Amygdala (tissue), 56 donors: ENCODE measurements around the gene RFX6.
"Not testable (repeated sequence)": the region's sequence is repeated elsewhere in the genome, so short reads cannot be mapped to it uniquely, and the experiment has no call there.

Source experiments
- DNase-seq, 56 donors: peaks; one replicate each; lab custom pipeline; 2025; lab: John Stamatoyannopoulos, UW

The RFX6 gene, protein sequence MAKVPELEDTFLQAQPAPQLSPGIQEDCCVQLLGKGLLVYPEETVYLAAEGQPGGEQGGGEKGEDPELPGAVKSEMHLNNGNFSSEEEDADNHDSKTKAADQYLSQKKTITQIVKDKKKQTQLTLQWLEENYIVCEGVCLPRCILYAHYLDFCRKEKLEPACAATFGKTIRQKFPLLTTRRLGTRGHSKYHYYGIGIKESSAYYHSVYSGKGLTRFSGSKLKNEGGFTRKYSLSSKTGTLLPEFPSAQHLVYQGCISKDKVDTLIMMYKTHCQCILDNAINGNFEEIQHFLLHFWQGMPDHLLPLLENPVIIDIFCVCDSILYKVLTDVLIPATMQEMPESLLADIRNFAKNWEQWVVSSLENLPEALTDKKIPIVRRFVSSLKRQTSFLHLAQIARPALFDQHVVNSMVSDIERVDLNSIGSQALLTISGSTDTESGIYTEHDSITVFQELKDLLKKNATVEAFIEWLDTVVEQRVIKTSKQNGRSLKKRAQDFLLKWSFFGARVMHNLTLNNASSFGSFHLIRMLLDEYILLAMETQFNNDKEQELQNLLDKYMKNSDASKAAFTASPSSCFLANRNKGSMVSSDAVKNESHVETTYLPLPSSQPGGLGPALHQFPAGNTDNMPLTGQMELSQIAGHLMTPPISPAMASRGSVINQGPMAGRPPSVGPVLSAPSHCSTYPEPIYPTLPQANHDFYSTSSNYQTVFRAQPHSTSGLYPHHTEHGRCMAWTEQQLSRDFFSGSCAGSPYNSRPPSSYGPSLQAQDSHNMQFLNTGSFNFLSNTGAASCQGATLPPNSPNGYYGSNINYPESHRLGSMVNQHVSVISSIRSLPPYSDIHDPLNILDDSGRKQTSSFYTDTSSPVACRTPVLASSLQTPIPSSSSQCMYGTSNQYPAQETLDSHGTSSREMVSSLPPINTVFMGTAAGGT

DNA sequence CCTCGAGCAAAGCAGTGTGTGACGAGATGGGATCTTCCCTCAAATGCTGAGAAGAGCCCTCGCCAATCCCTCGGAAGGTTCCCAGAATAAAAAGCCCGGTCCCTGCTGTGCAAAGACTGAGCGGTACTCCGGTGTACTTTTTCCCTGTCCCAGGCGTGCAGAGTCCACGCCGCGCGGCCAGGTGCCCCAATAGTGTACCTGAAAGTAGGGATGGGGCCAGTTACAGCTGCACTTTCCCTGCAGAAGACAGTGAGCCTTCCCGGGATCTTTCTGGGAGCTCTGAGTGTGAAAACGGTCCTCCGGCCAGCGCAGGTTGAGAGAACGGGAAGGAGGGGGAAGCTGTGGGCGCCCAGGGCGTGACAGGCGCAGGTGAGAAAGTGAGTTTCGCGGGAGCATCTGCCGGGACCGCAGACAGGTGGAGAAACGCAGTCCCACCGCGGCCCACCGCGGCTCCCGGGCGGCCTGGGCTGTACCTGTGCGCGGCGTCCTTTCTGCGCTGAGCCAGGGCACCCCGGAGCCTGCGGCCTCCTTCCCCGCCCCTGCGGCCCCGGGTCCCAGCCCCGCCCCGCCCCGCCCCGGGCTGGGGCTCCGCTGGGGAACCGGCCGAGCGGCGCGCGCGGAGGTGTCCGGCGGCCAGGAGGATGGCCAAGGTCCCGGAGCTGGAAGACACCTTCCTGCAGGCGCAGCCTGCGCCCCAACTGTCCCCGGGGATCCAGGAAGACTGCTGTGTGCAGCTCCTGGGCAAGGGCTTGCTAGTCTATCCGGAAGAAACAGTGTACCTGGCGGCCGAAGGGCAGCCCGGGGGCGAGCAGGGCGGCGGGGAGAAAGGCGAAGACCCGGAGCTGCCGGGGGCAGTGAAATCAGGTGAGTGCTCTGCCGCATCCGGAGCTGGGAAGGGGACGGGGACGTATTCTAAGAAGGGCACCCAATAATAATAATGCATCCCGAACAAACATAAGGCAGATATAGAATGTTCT lies at the start of gene RFX6:
TSS of gene RFX6 (plus strand) at position 608 of the 977 bp plus-strand sequence. CDS start at position 642, 34 bp downstream.
- DNase-seq: no peak

- no peak for DNase-seq
Observed at GRCh38 chr6:116827561-116828240, 49.3 kb upstream of the RFX6 start.

- no peak for DNase-seq
Observed at GRCh38 chr6:116828983-116829382, 48.1 kb upstream of the RFX6 start, which contains the start of gene GPRC6A. Gene GPRC6A, minus strand, starts transcription at chr6:116829083. Its CDS starts 70 bp downstream, at chr6:116829013.

- not testable (repeated sequence) for DNase-seq
Observed at GRCh38 chr6:116834526-116834925, 42.5 kb upstream of the RFX6 start.

DNA sequence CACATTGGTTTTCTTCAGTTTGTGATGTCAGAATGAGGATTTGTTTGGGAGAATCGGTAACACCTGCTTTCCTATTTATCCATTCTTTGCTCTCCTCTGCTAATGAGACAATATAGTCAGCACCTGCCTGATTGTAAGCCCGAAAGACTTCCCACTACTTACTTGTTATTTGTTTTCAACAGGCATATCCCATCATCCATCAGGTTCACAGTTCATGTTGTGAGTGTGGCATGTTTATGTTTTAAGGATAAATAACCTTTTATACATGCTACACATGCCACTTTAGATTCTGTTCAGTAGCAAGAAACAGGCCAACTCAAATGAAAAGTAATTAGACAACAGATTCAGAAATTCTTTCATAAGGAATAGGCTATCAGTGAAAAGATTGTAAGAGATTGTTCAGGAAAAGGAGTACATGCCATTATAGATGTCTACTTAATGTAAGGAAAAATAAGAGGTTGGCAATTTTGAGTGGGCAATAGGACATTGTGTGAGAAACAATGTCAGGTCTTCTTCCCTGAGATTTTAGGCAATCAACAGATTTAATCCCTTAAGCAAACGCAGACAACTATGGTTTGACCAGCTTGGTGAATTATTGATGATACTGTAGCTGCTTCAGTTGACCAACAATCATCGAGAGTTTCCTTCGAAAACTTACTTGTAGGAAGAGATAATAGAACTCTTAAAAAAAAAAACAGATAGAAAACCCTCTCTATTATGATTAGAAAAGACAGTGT lies 40.3 kb upstream of the RFX6 start:
- no peak for DNase-seq

GRCh38 chr6:116840091-116840490 lies 37.0 kb upstream of the RFX6 start:
- DNase-seq: no peak

- DNase-seq: no peak
Observed at GRCh38 chr6:116842459-116842858, 34.6 kb upstream of the RFX6 start.

DNA sequence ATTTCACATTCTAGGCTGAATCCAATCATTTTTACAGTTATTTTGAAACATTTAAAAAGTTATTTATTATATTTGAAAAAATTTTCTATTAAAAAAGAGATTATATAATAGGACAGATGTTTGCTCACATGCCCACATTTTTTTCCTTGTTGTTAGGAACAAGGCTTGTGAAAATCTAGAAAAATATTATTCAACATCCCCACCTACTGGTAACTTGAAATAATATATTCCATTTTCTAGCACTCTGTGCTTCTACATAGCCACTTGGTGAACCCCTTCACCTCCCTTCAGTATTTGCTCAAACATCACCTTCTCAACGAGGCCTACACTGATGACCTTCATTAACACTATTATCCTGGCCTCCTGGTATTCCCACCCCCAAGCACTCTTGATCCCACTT lies 29.8 kb upstream of the RFX6 start:
- no peak for DNase-seq

DNA sequence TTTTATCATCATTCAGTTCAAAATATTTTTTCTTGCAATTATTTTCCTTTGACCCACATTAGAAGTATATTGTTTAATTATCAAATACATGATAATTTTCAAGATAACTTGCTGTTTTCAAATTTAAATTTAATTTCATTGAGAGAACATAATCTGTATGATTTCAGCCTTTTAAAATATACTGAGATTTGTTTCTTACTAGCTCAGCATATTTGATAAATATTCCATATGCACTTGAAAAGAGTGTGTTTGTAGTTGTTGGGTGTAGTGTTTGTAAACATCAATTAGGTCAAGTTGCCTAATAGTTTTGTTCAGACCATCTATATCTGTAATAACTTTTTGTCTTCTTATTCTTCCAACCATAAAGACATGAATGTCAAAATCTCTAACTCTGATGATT lies 19.0 kb upstream of the RFX6 start:
- no peak for DNase-seq

- no peak for DNase-seq
Observed at GRCh38 chr6:116859264-116859663, 17.8 kb upstream of the RFX6 start.

DNA sequence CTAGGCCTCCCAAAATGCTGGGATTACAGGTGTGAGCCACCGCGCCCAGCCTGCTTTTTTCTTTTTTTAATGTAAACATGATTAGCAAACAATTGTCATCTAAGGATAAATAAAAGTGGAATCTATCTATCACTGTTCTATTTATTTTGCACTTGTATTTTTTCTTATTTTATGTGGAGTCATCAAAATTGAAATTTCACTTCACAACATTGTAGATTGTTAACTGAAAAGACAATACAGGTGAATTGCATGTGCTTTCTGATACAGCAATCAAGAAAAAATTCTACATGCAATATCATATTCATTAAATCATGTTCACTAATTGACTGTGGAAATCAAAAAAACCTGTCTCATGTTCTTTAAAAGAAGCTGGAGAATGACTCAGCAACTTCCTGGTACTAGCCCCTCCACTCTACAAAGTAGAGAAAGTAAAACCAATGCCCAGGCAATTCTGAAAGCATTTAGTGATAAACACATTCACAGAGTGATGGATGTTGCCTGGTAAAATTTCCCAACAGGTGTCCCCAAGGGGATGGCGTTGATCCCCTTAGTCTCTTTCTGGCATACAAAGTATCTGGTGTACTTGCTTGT lies 10.7 kb upstream of the RFX6 start:
- no peak for DNase-seq

- no peak for DNase-seq
Observed at GRCh38 chr6:116872771-116873170, 4.3 kb upstream of the RFX6 start.

DNA sequence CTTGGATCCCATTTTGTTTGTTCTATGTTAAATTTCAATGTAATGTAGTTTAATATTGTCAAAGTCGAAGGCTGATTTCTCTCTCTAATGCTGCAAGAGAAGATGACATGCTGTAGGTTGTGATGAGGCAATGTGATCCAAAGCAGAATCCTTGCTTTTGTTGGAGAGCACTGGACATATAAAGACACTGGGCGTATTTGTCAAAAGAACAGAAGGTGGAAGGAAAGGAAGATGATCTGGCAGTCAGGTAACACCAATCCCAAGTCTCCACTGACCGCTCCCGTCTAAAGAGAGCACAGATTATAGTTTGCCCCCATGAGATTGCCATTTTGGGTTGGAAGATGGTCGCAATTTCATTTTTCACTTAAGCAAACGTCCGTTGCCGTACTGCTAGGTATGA lies 935 bp upstream of the RFX6 start:
- no peak for DNase-seq

DNA sequence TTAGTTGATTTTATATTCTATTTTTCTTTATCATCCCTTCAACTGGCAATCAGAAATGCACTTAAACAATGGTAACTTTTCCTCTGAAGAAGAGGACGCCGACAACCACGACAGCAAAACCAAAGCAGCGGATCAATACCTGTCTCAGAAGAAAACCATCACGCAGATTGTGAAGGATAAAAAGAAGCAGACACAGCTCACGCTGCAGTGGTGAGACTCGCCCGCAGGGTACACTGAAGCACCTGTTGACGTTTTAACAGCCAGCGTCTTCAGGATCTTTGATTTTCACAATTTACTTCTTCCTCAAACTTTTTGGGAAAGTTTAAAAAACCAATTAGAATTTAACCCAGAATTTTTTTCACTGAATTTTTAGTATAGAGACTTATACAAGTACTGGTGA lies 701 bp downstream of the RFX6 start:
- DNase-seq: no peak

DNA sequence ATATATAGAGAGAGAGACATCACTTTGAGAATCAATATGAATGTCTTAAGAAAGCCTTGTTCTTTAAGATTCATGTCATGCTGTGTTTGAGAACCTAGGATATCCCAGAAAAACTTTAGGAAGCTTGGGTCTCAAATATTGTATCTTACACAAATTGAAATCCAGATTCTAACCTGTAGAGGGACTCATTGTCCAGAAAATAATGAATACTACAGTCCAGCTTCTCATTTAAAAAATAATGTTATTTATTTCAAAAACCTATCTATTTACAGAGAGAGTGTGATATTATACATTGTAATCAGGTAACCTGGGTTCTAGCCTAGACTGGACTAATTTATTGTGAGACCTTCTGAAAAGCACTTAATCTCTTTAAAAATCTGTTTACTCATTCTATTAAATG lies 4.2 kb downstream of the RFX6 start:
- DNase-seq: no peak

DNA sequence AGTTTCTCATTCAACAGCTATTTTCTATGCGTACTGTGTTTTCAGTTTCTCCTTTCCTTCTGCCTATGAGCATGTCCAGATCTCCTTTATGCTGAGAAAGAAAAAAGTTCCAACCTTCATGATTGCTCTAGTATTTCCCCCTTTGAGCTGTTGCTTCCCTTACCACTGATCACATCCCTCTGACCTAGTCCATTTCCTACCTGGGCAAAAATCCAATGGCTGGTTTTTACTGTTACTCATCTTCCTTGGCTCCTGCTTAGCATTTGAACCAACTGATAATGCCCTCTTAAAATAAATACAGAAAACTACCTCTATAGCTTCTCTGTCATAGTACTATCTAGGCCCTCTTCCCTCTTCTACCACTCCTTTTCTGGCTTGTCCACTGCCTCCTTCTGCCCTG lies 6.0 kb downstream of the RFX6 start:
- DNase-seq: no peak

DNA sequence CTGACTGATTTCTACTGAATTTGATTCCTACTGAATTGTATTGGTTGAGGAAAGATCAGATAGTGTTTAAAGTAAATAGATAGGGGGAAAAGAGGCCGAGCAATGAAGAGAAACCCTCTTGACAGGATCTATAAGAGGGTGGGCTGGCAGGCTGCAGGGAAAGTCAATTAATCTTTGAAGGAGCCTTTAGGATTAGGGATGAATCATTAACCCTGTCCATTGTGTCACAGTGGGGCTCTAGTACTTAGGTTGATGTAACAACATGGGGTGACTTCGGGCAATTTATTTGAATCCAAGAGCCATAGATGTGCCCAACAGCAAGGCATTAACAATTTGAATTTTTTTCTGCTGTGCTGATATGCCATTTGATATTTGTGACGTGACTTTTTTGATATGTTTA lies 7.5 kb downstream of the RFX6 start:
- no peak for DNase-seq

- DNase-seq: no peak
Observed at GRCh38 chr6:116887168-116887567, 10.1 kb downstream of the RFX6 start.

DNA sequence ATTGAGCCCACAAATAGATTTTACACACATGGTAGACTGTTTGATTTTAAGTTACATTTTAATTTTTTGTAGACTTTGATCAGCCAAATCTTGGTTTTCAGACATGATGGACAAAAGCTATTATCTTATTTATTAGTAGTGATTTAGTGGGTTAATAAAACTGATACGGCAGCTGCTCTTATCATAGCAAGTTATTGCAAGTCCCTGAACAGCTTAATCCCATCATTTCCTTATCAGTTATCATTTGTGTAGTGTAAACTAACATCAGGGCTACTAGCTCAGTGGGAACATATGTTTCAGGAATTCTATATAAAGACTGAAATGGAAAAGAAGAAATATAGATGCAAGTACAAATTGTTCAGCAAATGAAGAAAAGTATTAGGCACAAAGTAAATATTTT lies 10.9 kb downstream of the RFX6 start:
- DNase-seq: no peak
